ENCODE measurements around the gene LYZL6.

DNA sequence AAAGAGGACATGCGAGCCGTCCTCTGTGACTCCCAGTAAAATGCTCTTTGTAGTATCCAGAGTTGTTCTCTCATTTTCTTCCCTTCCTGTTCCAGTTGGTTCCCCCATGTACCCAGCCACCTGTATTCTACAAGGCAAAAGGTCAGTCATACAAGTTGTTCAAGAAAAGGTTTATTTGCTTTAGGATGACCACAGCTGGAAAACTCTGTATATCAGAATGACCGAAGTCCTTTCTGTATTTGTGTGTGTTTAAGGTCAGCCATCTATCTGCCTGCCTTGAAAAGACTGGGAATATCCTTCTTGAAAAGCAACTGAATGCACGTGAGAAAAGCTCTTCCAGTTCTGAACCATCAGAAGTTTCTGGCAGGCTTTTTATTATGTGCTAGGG lies 29.4 kb upstream of the LYZL6 start:
- TF ChIP-seq POLR2A (IDR thresholded peaks at IDR 0.05; ENCODE audit: low read depth, low read length): no peak
- TF ChIP-seq TAF1 (IDR thresholded peaks at IDR 0.05; ENCODE audit: borderline replicate concordance, low read depth, low read length): no peak
- no peak for TF ChIP-seq POLR2AphosphoS5 (IDR thresholded peaks at IDR 0.05; ENCODE audit: low read depth, low read length)

Data from GM12892 (cell line).